Pancreas (tissue), 10 donors: Measurements from ENCODE around the gene CUX1. TPM values are rescaled to one million over a fixed set of nuclear protein-coding genes. Genes with fewer than 3 reads are reported as not detected.

Experiments
- ATAC-seq, 4 donors: fragments of 200-7000 bp; cut with Tn5 transposase; one replicate each; pipeline versions ENCODE4 v1.8.0 to v1.9.1; 2020; ENCODE audit warnings: mild to moderate bottlenecking in 4 of 4, moderate library complexity in 4 of 4
- DNase-seq, 6 donors: peaks; one replicate each; pipeline ENCODE4 v3.0.0-alpha.2; 2020
- FAIRE-seq: peaks from 2 replicates; lab custom pipeline; 2012; peaks lifted over from hg19 to GRCh38; lab: Jason Lieb, UNC
- H3K27ac ChIP-seq, 4 donors: fragments of 200-600 bp; sonication (generic); 1 replicate in 3 of 4; 2 replicates in 1 of 4; pipeline versions ENCODE4 v1.5.0 to v1.8.0; 2020
- H3K27me3 ChIP-seq, 4 donors: fragments of 200-600 bp; one replicate each; pipeline ENCODE4 v1.8.0; 2021
- H3K36me3 ChIP-seq, 3 donors: fragments of 200-600 bp; sonication (generic) in 1 of 3; one replicate each; pipeline versions ENCODE4 v1.5.0 to v1.8.0; 2020 to 2021
- H3K4me1 ChIP-seq, 3 donors: fragments of 200-600 bp; one replicate each; pipeline ENCODE4 v1.8.0; 2021
- H3K4me3 ChIP-seq, 4 donors: fragments of 200-600 bp; sonication (generic) in 2 of 4; one replicate each; pipeline versions ENCODE4 v1.5.0 to v1.8.0; 2020 to 2021
- H3K9me3 ChIP-seq, 4 donors: fragments of 200-600 bp; one replicate each; pipeline ENCODE4 v1.8.0; 2021
- CTCF ChIP-seq, 4 donors: fragments of 200-600 bp; sonication (generic) in 3 of 4; IDR thresholded peaks; one replicate each; pipeline versions ENCODE4 v1.5.0 to v1.8.0; 2021; ENCODE audit warnings: antibody characterized with exemption in 4 of 4
- WGBS, 2 donors: extraction: QIAGEN DNeasy Blood & Tissue Kit; methylation state at CpG; one replicate each; pipeline ENCODE4 v1.1.7; 2013; 5-methylcytosine and 5-hydroxymethylcytosine counted together
- intact Hi-C, 3 donors: fragments of 100-400 bp; cut with DNase I; formaldehyde crosslinking; loops; one replicate each; pipeline versions ENCODE4 v1.11.1 to v1.14.2; 2022
- polyA plus RNA-seq, 2 donors: library from polyadenylated mRNA; stranded (reverse); fragments of 200-250 nt; gene quantifications; one replicate each; pipeline ENCODE4 v1.2.3, GENCODE V29; 2013
- total RNA-seq, 6 donors: library from RNA; stranded (reverse); fragmentation: NEBNext Ultra II Directional in 4 of 6; extraction: Animal tissue kit (Norgen Biotek cat#: 25700) in 4 of 6; gene quantifications; one replicate each; pipeline versions ENCODE4 v1.2.1 to v1.2.4, GENCODE V29; 2021 to 2023
- donor health status: healthy with polysubstance abuse.
- donor health status: DM: no; HTN: no; CAD: no; lungs with moderate emphysema.
- donor health status: DM: no; HTN: no; CAD: no.
- donor health status: control.
- donor health status: control.
- donor health status: Bipolar disorder and iron deficiency.
- donor health status: DM: yes; HTN: yes; CAD: no.
- donor health status: DM: no; HTN: no; CAD: no.
- donor health status: DM: no; HTN: no; CAD: no.
- donor health status: DM: yes; HTN: yes; CAD: no.

CUX1 gene
- total and polyA plus RNA-seq, 8 donors = 18.9 to 61.2 (median 45.1) TPM

- Histone ChIP-seq H3K4me1 (no peaks in the 10 kb centered on the region), H3K27me3 (no peaks in the 10 kb centered on the region), H3K36me3 (no peaks in the 10 kb centered on the region), H3K9me3 (no peaks in the 10 kb centered on the region), H3K27ac (no peak overlapping the region), H3K4me3 (no peak overlapping the region)
- peak in 2 of 6 donors; percentile 12 to 55 for DNase-seq
- no peak for FAIRE-seq
- no peak for ATAC-seq
- no peak for TF ChIP-seq CTCF (IDR thresholded peaks at IDR 0.05)
- 79 to 80% methylated on average over 16 of the region's 16 CpGs for WGBS, 2 donors
- intact Hi-C loops = loop anchor here in 2 of 3 donors (2.0 to 5.0 kb wide), 3 partner anchors 671 to 730 kb away; no protein-coding TSS in a partner anchor
Observed at GRCh38 chr7:102272917-102273748, 455.7 kb downstream of the CUX1 start.

GRCh38 chr7:102273749-102274712 is 456.6 kb downstream of the CUX1 start:
- Histone ChIP-seq H3K27ac (no peak overlapping the region), H3K4me3 (no peak overlapping the region), H3K9me3 (no peaks in the 10 kb centered on the region), H3K27me3 (no peaks in the 10 kb centered on the region), H3K36me3 (no peaks in the 10 kb centered on the region), H3K4me1 (no peaks in the 10 kb centered on the region)
- ATAC-seq = peak in 1 of 4 donors; percentile 23
- 86 to 94% methylated on average over 23 of the region's 23 CpGs for WGBS, 2 donors
- DNase-seq = no peak
- intact Hi-C loops = loop anchor here in 2 of 3 donors (2.0 to 5.0 kb wide), 3 partner anchors 672 to 731 kb away; no protein-coding TSS in a partner anchor
- TF ChIP-seq CTCF (IDR thresholded peaks at IDR 0.05) = no peak
- no peak for FAIRE-seq

GRCh38 chr7:102275123-102275703 is 457.8 kb downstream of the CUX1 start:
- Histone ChIP-seq H3K9me3 (no peaks in the 10 kb centered on the region), H3K27ac (no peak overlapping the region), H3K4me3 (no peak overlapping the region), H3K4me1 (no peaks in the 10 kb centered on the region), H3K27me3 (no peaks in the 10 kb centered on the region), H3K36me3 (no peaks in the 10 kb centered on the region)
- intact Hi-C loops = no loop called here
- no peak for TF ChIP-seq CTCF (IDR thresholded peaks at IDR 0.05)
- WGBS, 2 donors = 92 to 93% methylated on average over 10 of the region's 10 CpGs
- DNase-seq (peak in 1 of 6 donors; percentile 64), ATAC-seq (no peak), FAIRE-seq (no peak)

- intact Hi-C loops = no loop called here
- no peak for FAIRE-seq
- no peaks in the 10 kb centered on the region for H3K36me3 ChIP-seq
- H3K27me3 ChIP-seq = no peaks in the 10 kb centered on the region
- no peaks in the 10 kb centered on the region for H3K9me3 ChIP-seq
- TF ChIP-seq CTCF (IDR thresholded peaks at IDR 0.05) = no peak
- peak in 1 of 6 donors; percentile 58 for DNase-seq
- no peak overlapping the region for H3K4me3 ChIP-seq
- ATAC-seq = no peak
- 83 to 90% methylated on average over 9 to 10 of the region's 10 CpGs for WGBS, 2 donors
- H3K4me1 ChIP-seq = no peaks in the 10 kb centered on the region
- H3K27ac ChIP-seq = no peak overlapping the region
Observed at GRCh38 chr7:102277901-102278300, 460.5 kb downstream of the CUX1 start.
